ENCODE measurements around the gene CFAP90. TPM values are rescaled to one million over a fixed set of nuclear protein-coding genes. Genes with fewer than 3 reads are reported as not detected.

CFAP90 gene
- total RNA-seq, 1 experiment from 2014 or later, result not detected

- no peaks in the 10 kb centered on the region for H3K9me3 ChIP-seq (ENCODE audit: control insufficient read depth in 1 of 2, insufficient read depth in 1 of 2, low read depth in 1 of 2, low read length in 2 of 2)
- H3K27ac ChIP-seq (ENCODE audit: low read depth, low read length), result no peak overlapping the region
- no peak for ATAC-seq
- ChIA-PET RAD21 (ENCODE audit: low non-redundant PET in 1 of 2, low total read pairs in 2 of 2, uncharacterized antibody in 2 of 2, unreplicated experiment in 2 of 2) (no interaction called here), CTCF (no interaction called here), POLR2A (no interaction called here)
- no peaks in the 10 kb centered on the region for H3K36me3 ChIP-seq (ENCODE audit: control insufficient read depth in 1 of 2, insufficient read depth in 2 of 2, low read length in 2 of 2)
- H4K20me1 ChIP-seq (ENCODE audit: insufficient read depth), result no peaks in the 10 kb centered on the region
- no TSS peak for BruUV-seq (replicated peaks)
- H3K4me2 ChIP-seq (ENCODE audit: low read length), result no peak overlapping the region
- TF ChIP-seq YY1 (IDR thresholded peaks at IDR 0.05; ENCODE audit: extremely low read depth, insufficient replicate concordance, low read depth, low read length) (no peak), ZNF274 (IDR thresholded peaks at IDR 0.05; ENCODE audit: low read depth, low read length) (no peak), POLR2AphosphoS5 (IDR thresholded peaks at IDR 0.05; ENCODE audit: low read depth, low read length) (no peak), RAD21 (IDR thresholded peaks at IDR 0.05; ENCODE audit: low read depth) (no peak), POLR2A (IDR thresholded peaks at IDR 0.05; ENCODE audit: borderline replicate concordance, extremely low read depth, insufficient read depth, insufficient read length) (no peak), ELF1 (IDR thresholded peaks at IDR 0.05; ENCODE audit: borderline replicate concordance, low read depth) (no peak), FOSL1 (IDR thresholded peaks at IDR 0.05; ENCODE audit: low read depth) (no peak), EZH2 (IDR thresholded peaks at IDR 0.05) (no peak), ZFX (IDR thresholded peaks at IDR 0.05) (no peak), SRF (IDR thresholded peaks at IDR 0.05; ENCODE audit: low read depth) (no peak), EZH2phosphoT487 (IDR thresholded peaks at IDR 0.05; ENCODE audit: borderline replicate concordance) (no peak), SP1 (IDR thresholded peaks at IDR 0.05; ENCODE audit: low read depth) (no peak), JUND (IDR thresholded peaks at IDR 0.05) (no peak), CBX3 (IDR thresholded peaks at IDR 0.05; ENCODE audit: low read depth) (no peak)
- TF ChIP-seq, protein P1, sequence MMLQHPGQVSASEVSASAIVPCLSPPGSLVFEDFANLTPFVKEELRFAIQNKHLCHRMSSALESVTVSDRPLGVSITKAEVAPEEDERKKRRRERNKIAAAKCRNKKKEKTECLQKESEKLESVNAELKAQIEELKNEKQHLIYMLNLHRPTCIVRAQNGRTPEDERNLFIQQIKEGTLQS (IDR thresholded peaks at IDR 0.05), result no peak
- H3K4me1 ChIP-seq (ENCODE audit: control insufficient read depth in 1 of 2, insufficient read depth in 2 of 2, low read length in 2 of 2), result no peaks in the 10 kb centered on the region
- no peaks in the 10 kb centered on the region for H3K9me2 ChIP-seq (ENCODE audit: insufficient read depth)
- intact Hi-C loops (cut with micrococcal nuclease), result no loop called here
- H3K79me2 ChIP-seq (ENCODE audit: insufficient read depth, low read length), result no peaks in the 10 kb centered on the region
- DNase-seq (ENCODE audit: low read depth, low spot score), result no peak
- H2AFZ ChIP-seq (ENCODE audit: low read depth, low read length, poor library complexity, severe bottlenecking), result no peak overlapping the region
- H3K9ac ChIP-seq (ENCODE audit: low read length), result no peak overlapping the region
- H3K4me3 ChIP-seq (replicated peaks in 1 of 2; ENCODE audit: low read depth in 1 of 2, low read length in 2 of 2), result no peak overlapping the region
- peaks cover 20% of the 10 kb centered on the region for H3K27me3 ChIP-seq (ENCODE audit: insufficient read depth, low read length)
These were observed 28.5 kb downstream of the CFAP90 start for GRCh38 chr5:7822449-7822848.
